Common myeloid progenitor, CD34-positive (primary cell): Measurements from ENCODE around the gene SNRPA.
A peak's percentile ranks its signal among the peaks of the same experiment; 100 is the strongest.

Source experiments
- CTCF ChIA-PET: fragments of 350-600 bp; sonication (Branson Sonifier 250); formaldehyde crosslinking; loops from one replicate; lab custom pipeline; 2021; ENCODE audit warnings: antibody characterized with exemption; lab: Charles Lee
- POLR2A ChIA-PET: fragments of 350-600 bp; sonication (Branson Sonifier 250); formaldehyde crosslinking; loops from one replicate; lab custom pipeline; 2021; ENCODE audit warnings: antibody characterized with exemption; lab: Charles Lee
- DNase-seq, 3 donors: peaks; one replicate each; pipeline versions ENCODE4 v3.0.0 to v3.0.0-alpha.2; 2013
- H3K27ac ChIP-seq, 2 experiments: 1 replicate in 1 of 2; 2 replicates in 1 of 2; pipeline ENCODE4 v1.7.0; 2013; ENCODE audit warnings: inconsistent platforms in 2 of 2, low read length in 2 of 2, mild to moderate bottlenecking in 2 of 2, low read depth in 1 of 2, moderate library complexity in 1 of 2; ENCODE audit not compliant: severe bottlenecking in 2 of 2, insufficient read depth in 1 of 2, poor library complexity in 1 of 2
- H3K27me3 ChIP-seq, 5 experiments: replicated peaks in 2 of 5; 1 replicate in 3 of 5; 2 replicates in 2 of 5; pipeline versions ENCODE4 v1.6.1 to v1.7.0; 2013; ENCODE audit warnings: low read length in 4 of 5, mild to moderate bottlenecking in 2 of 5, moderate library complexity in 2 of 5, inconsistent platforms in 1 of 5; ENCODE audit not compliant: insufficient read depth in 5 of 5, control insufficient read depth in 4 of 5
- H3K36me3 ChIP-seq, 4 experiments: 1 replicate in 2 of 4; 2 replicates in 2 of 4; pipeline versions ENCODE4 v1.6.1 to v1.7.0; 2013; ENCODE audit warnings: low read length in 3 of 4, control low read depth in 1 of 4, mild to moderate bottlenecking in 1 of 4; ENCODE audit not compliant: control insufficient read depth in 4 of 4, insufficient read depth in 4 of 4
- H3K4me1 ChIP-seq, 4 experiments: 1 replicate in 3 of 4; 2 replicates in 1 of 4; pipeline versions ENCODE4 v1.6.1 to v1.7.1; 2013; ENCODE audit warnings: low read length in 3 of 4, mild to moderate bottlenecking in 3 of 4, control low read depth in 1 of 4, inconsistent platforms in 1 of 4, moderate library complexity in 1 of 4; ENCODE audit not compliant: control insufficient read depth in 4 of 4, insufficient read depth in 4 of 4; ENCODE audit errors: control extremely low read depth in 1 of 4
- H3K4me3 ChIP-seq, 7 experiments: 1 replicate in 4 of 7; 2 replicates in 3 of 7; pipeline versions ENCODE4 v1.5.1 to v1.7.0; 2013; ENCODE audit warnings: mild to moderate bottlenecking in 7 of 7, low read length in 6 of 7, moderate library complexity in 6 of 7, inconsistent platforms in 2 of 7, low read depth in 2 of 7, control low read depth in 1 of 7; ENCODE audit not compliant: insufficient read depth in 4 of 7, control insufficient read depth in 1 of 7; ENCODE audit errors: extremely low read depth in 1 of 7
- H3K9me3 ChIP-seq, 5 experiments: 1 replicate in 4 of 5; 2 replicates in 1 of 5; pipeline versions ENCODE4 v1.6.1 to v1.7.1; 2013; ENCODE audit warnings: low read length in 4 of 5, mild to moderate bottlenecking in 2 of 5, inconsistent platforms in 1 of 5, low read depth in 1 of 5, moderate library complexity in 1 of 5; ENCODE audit not compliant: control insufficient read depth in 4 of 5, insufficient read depth in 2 of 5; ENCODE audit errors: control extremely low read depth in 1 of 5
- WGBS: methylation state at CpG from one replicate; pipeline ENCODE4 v1.1.5; 2013; ENCODE audit not compliant: insufficient coverage; 5-methylcytosine and 5-hydroxymethylcytosine counted together

The SNRPA gene

GRCh38 chr19:40744554-40745401 is 6.2 kb upstream of the SNRPA start:
- H3K27me3 ChIP-seq, result no peaks in the 10 kb centered on the region
- POLR2A ChIA-PET, result interaction anchor here (0.6 kb wide), 1 partner anchor 23 kb away, joined by 3 read pairs; no protein-coding TSS in a partner anchor

DNA sequence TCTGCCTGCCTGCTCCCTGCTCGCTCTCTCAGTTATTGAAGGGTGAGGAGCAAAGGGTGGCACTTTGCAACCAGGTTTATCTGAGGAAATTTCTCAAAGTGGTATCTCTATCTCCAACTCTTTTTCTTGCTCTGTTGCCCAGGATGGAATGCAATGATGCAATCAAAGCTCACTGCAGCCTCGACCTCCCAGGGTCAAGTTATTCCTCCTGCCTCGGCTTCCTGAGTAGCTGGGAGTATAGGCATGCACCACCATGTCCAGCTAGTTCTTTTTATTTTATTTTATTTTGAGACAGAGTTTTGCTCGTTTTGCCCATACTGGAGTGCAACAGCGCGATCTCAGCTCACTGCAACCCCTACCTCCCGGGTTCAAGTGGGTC is 5.6 kb upstream of the SNRPA start:
- no peaks in the 10 kb centered on the region for H3K27me3 ChIP-seq
- H3K9me3 ChIP-seq, result no peaks in the 10 kb centered on the region
- peaks cover 3 to 18% (median 12%) of the 10 kb centered on the region in 4 experiments for H3K4me1 ChIP-seq
- POLR2A ChIA-PET, result no interaction called here
- H3K4me3 ChIP-seq, result no peak overlapping the region
- peaks cover 0 to 3% (median 1%) of the 10 kb centered on the region in 4 experiments for H3K36me3 ChIP-seq
- WGBS, result 100% methylated on average over 6 of the region's 7 CpGs
- CTCF ChIA-PET, result no interaction called here
- no peak for DNase-seq
- no peak overlapping the region for H3K27ac ChIP-seq

More at GRCh38 chr19:40744554-40745401, 6.2 kb upstream of the SNRPA start:
- H3K27ac ChIP-seq, result no peak overlapping the region
- peaks cover 2 to 14% (median 7%) of the 10 kb centered on the region in 4 experiments for H3K4me1 ChIP-seq
- DNase-seq, result no peak
- no peaks in the 10 kb centered on the region for H3K9me3 ChIP-seq
- H3K36me3 ChIP-seq, result peaks cover 0 to 8% (median 4%) of the 10 kb centered on the region in 4 experiments
- no peak overlapping the region for H3K4me3 ChIP-seq
- CTCF ChIA-PET, result interaction anchor here (1.0 to 1.4 kb wide), 3 partner anchors 12 to 75 kb away, joined by 3 read pairs; no protein-coding TSS in a partner anchor
- 89% methylated on average over 11 of the region's 17 CpGs for WGBS

- H3K9me3 ChIP-seq, result no peaks in the 10 kb centered on the region
- no peak overlapping the region for H3K27ac ChIP-seq
- no peaks in the 10 kb centered on the region for H3K27me3 ChIP-seq
- no peak for DNase-seq
- POLR2A ChIA-PET, result no interaction called here
- peaks cover 6 to 32% (median 25%) of the 10 kb centered on the region in 4 experiments for H3K4me1 ChIP-seq
- 100% methylated on average over 3 of the region's 7 CpGs for WGBS
- peaks cover 0 to 2% (median 0%) of the 10 kb centered on the region in 4 experiments for H3K36me3 ChIP-seq
- no peak overlapping the region for H3K4me3 ChIP-seq
- CTCF ChIA-PET, result interaction anchor here (1.5 to 2.3 kb wide), 3 partner anchors 23 to 56 kb away, joined by 4 to 5 read pairs (median 4); partner anchors contain the start of gene RAB4B
Measured at GRCh38 chr19:40747536-40747935, 3.5 kb upstream of the SNRPA start.

- Histone ChIP-seq H3K27ac (peak within 1 kb of the TSS; percentile 91 to 95), H3K27me3 (no peaks in the 10 kb centered on the region), H3K4me1 (peaks cover 6 to 53% (median 39%) of the 10 kb centered on the region in 4 experiments), H3K36me3 (peaks cover 0 to 10% (median 4%) of the 10 kb centered on the region in 4 experiments), H3K9me3 (no peaks in the 10 kb centered on the region), H3K4me3 (peak within 1 kb of the TSS; percentile 65 to 91 (median 82))
- CTCF ChIA-PET, result interaction anchor here (1.0 kb wide), 1 partner anchor 59 kb away, joined by 4 read pairs; no protein-coding TSS in a partner anchor
- peak; percentile 100 for DNase-seq
- POLR2A ChIA-PET, result interaction anchor here (0.6 to 1.5 kb wide), 7 partner anchors 16 to 329 kb away, joined by 3 to 15 read pairs (median 4); partner anchors contain the start of genes COQ8B, EGLN2 and RAB4B
- 0% methylated on average over 40 of the region's 43 CpGs for WGBS
Measured at GRCh38 chr19:40750058-40750873, 737 bp upstream of the SNRPA start, which contains the start of gene ACTMAP. TSS of gene ACTMAP (minus strand) at chr19:40750477. CDS start at chr19:40749803, 674 bp downstream.

- peak overlapping the region in 1 of 2 experiments; percentile 95 for H3K27ac ChIP-seq
- no peak for DNase-seq
- CTCF ChIA-PET, result no interaction called here
- no peaks in the 10 kb centered on the region for H3K27me3 ChIP-seq
- no peaks in the 10 kb centered on the region for H3K9me3 ChIP-seq
- whole genome bisulfite sequencing, result 92% methylated on average over 7 of the region's 12 CpGs
- peak overlapping the region in 5 of 7 experiments; percentile 65 to 91 (median 80) for H3K4me3 ChIP-seq
- peaks cover 8 to 30% (median 18%) of the 10 kb centered on the region in 4 experiments for H3K36me3 ChIP-seq
- POLR2A ChIA-PET, result interaction anchor here (0.6 to 1.0 kb wide), 2 partner anchors 24 to 25 kb away, joined by 4 to 5 read pairs; no protein-coding TSS in a partner anchor
- peaks cover 6 to 67% (median 43%) of the 10 kb centered on the region in 4 experiments for H3K4me1 ChIP-seq
Measured at GRCh38 chr19:40752257-40752781, 1.3 kb downstream of the SNRPA start.

GRCh38 chr19:40754611-40755247 is 3.7 kb downstream of the SNRPA start:
- H3K36me3 ChIP-seq, result peaks cover 18 to 45% (median 35%) of the 10 kb centered on the region in 4 experiments
- WGBS, result 72% methylated on average over 4 of the region's 9 CpGs
- CTCF ChIA-PET, result interaction anchor here (2.3 kb wide), 1 partner anchor 51 kb away, joined by 9 read pairs; no protein-coding TSS in a partner anchor

More at GRCh38 chr19:40754611-40755247, 3.7 kb downstream of the SNRPA start:
- Histone ChIP-seq H3K27me3 (no peaks in the 10 kb centered on the region), H3K4me3 (peak overlapping the region in 3 of 7 experiments; percentile 12 to 53 (median 27)), H3K4me1 (peaks cover 4 to 54% (median 37%) of the 10 kb centered on the region in 4 experiments), H3K9me3 (no peaks in the 10 kb centered on the region), H3K27ac (peak overlapping the region; percentile 41 to 46)
- DNase-seq, result no peak
- POLR2A ChIA-PET, result no interaction called here
